ENCODE results near the gene B3GLCT. TPM values are rescaled to one million over a fixed set of nuclear protein-coding genes. Genes with fewer than 3 reads are reported as not detected.

Gene B3GLCT
- total and polyA plus RNA-seq, 2 donors (not counting 3 experiments of a cell fraction or from before 2014, with no cell fraction given), result 5.2 to 14.6 TPM

DNA sequence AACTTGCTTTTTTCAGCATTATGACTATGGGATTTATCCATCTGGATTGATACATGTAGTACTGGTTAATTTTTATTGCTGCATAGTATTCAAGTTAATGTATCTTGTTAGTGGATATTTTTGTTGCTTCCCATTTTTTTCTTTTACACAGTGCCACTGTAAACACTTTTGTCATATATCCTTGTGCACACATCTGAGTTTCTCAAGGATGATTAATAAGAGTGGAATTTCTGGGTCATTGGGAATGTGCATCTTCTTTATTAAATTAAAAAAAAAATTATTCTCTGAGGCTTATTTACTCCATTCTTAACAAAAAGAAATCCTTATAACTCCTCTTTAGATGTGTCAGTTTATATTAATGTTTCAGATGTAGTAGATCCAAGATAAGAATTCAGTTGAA, 27.3 kb downstream of the B3GLCT start:
- no peak overlapping the region for H2AFZ ChIP-seq (ENCODE audit: low read depth, low read length)
- no peak for TF ChIP-seq POLR2AphosphoS5 (IDR thresholded peaks at IDR 0.05; ENCODE audit: insufficient read depth, low read depth, low read length)
- no peak for TF ChIP-seq JUN (IDR thresholded peaks at IDR 0.05; ENCODE audit: borderline replicate concordance, insufficient read depth, insufficient read length, low read depth)
- no peak for TF ChIP-seq GATA2 (IDR thresholded peaks at IDR 0.05; ENCODE audit: insufficient read depth, insufficient read length, low read depth, low read length)
- no peak for TF ChIP-seq CTCF (IDR thresholded peaks at IDR 0.05; ENCODE audit: extremely low read depth in 1 of 2, insufficient read depth in 1 of 2, low read depth in 1 of 2, low read length in 2 of 2)
- TF ChIP-seq, protein P1, sequence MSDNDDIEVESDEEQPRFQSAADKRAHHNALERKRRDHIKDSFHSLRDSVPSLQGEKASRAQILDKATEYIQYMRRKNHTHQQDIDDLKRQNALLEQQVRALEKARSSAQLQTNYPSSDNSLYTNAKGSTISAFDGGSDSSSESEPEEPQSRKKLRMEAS (IDR thresholded peaks at IDR 0.05; ENCODE audit: insufficient read depth, insufficient read length), result no peak
- no peak for TF ChIP-seq MYC (IDR thresholded peaks at IDR 0.05; ENCODE audit: low read depth, low read length)
- no peak overlapping the region for H3K4me2 ChIP-seq (ENCODE audit: insufficient read depth, low read length)
- dilution Hi-C loops (cut with MboI; ENCODE audit: extremely low pct_ligation_motif_present, low sequenced_read_pairs) (loop anchor here (25.0 kb wide), 1 partner anchor 185 kb away; no protein-coding TSS in a partner anchor), intact Hi-C loops (cut with micrococcal nuclease) (no loop called here)
- no peaks in the 10 kb centered on the region for H4K20me1 ChIP-seq (replicated peaks; ENCODE audit: control insufficient read depth, extremely low read depth, insufficient read depth, low read length)
- DNase-seq (ENCODE audit: low read depth, low spot score) (no peak), FAIRE-seq (no peak)
- H3K27ac ChIP-seq (ENCODE audit: insufficient read depth, low read depth, low read length), result no peak overlapping the region
- H3K9me3 ChIP-seq (replicated peaks; ENCODE audit: control insufficient read depth, insufficient read depth, low read length), result no peaks in the 10 kb centered on the region
- no peaks in the 10 kb centered on the region for H3K9me1 ChIP-seq (replicated peaks; ENCODE audit: control insufficient read depth, extremely low read depth, insufficient read depth, low read length)
- BruUV-seq (replicated peaks), result no TSS peak
- no peaks in the 10 kb centered on the region for H3K4me1 ChIP-seq (ENCODE audit: control insufficient read depth, extremely low read depth, insufficient read depth, low read length)
- H3K9ac ChIP-seq (replicated peaks; ENCODE audit: extremely low read depth, insufficient read depth, low read length), result no peak overlapping the region
- H3K27me3 ChIP-seq (ENCODE audit: control insufficient read depth in 2 of 2, insufficient read depth in 2 of 2, low read length in 2 of 2), result no peaks in the 10 kb centered on the region
- no peaks in the 10 kb centered on the region for H3K79me2 ChIP-seq (ENCODE audit: control insufficient read depth, insufficient read depth, low read length)
- ChIA-PET POLR2A (no interaction called here), CTCF (interaction anchor here (1.7 kb wide), 1 partner anchor 9 kb away, joined by 14 read pairs; no protein-coding TSS in a partner anchor)
- H3K36me3 ChIP-seq (ENCODE audit: control insufficient read depth in 2 of 2, extremely low read depth in 1 of 2, insufficient read depth in 2 of 2, low read length in 2 of 2), result no peaks in the 10 kb centered on the region
- no peak overlapping the region for H3K4me3 ChIP-seq (replicated peaks in 1 of 3; ENCODE audit: insufficient read depth in 1 of 3, low read depth in 1 of 3, low read length in 3 of 3)

All from endothelial cell of umbilical vein (primary cell).